ENCODE measurements around the gene GALP. TPM values are rescaled to one million over a fixed set of nuclear protein-coding genes. Genes with fewer than 3 reads are reported as not detected.
"Not testable (repeated sequence)": the region's sequence is repeated elsewhere in the genome, so short reads cannot be mapped to it uniquely, and the experiment has no call there.

GALP gene
- not detected in 2 replicates for total RNA-seq
- total RNA-seq (2013) = not detected
- not detected in 2 replicates for polyA plus RNA-seq
- not detected in 2 replicates for polyA minus RNA-seq

DNA sequence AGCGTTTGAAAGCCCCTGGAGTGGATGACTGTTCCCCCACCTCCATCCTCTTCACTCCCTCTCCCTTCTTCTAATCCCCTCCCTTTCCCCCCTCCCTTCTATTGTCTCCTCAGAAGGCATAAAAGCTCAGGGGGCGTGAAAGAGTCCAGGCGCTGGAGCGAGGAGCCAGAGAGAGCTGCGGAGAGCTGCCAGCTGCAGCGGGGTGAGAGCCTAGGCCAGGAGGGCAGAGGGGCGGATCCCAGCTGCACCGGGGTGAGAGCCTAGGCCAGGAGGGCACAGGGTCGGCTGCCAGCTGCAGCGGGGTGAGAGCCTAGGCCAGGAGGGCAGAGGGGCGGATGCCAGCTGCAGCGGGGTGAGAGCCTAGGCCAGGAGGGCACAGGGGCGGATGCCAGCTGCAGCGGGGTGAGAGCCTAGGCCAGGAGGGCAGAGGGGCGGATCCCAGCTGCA is at the start of gene GALP:
Gene GALP (plus strand): TSS at position 148 of the 447 bp plus-strand sequence. CDS start 1,101 bp downstream, outside the sequence.
- H3K9ac ChIP-seq (ENCODE audit: low read length); H3K36me3 ChIP-seq (replicated peaks in 1 of 2; ENCODE audit: control extremely low read depth in 1 of 2, control insufficient read depth in 1 of 2, extremely low read depth in 1 of 2, insufficient read depth in 2 of 2, low read length in 1 of 2); ATAC-seq (ENCODE audit: low read depth); H3K4me3 ChIP-seq (ENCODE audit: control extremely low read depth in 1 of 5, extremely low read depth in 1 of 5, insufficient read depth in 1 of 5, low read depth in 2 of 5, low read length in 4 of 5); POLR2A ChIA-PET; H3K4me2 ChIP-seq (replicated peaks; ENCODE audit: low read depth, low read length, poor library complexity, severe bottlenecking); H3K4me1 Mint-ChIP-seq; H3K79me2 ChIP-seq (ENCODE audit: control insufficient read depth, insufficient read depth, low read length); H3K4me3 Mint-ChIP-seq; H3K27me3 ChIP-seq (replicated peaks in 1 of 4; ENCODE audit: control extremely low read depth in 1 of 4, control insufficient read depth in 3 of 4, insufficient read depth in 4 of 4, low read length in 3 of 4); H3K9me3 Mint-ChIP-seq (ENCODE audit: insufficient read depth); H3K4me1 ChIP-seq (ENCODE audit: control insufficient read depth in 2 of 2, insufficient read depth in 2 of 2, low read length in 2 of 2); H3K27ac ChIP-seq (ENCODE audit: low read length in 2 of 2); H2AFZ ChIP-seq (ENCODE audit: insufficient read depth, low read depth, low read length, poor library complexity, severe bottlenecking); H4K20me1 ChIP-seq (ENCODE audit: control insufficient read depth, insufficient read depth, low read length, poor library complexity, severe bottlenecking); H3K9me3 ChIP-seq (ENCODE audit: control extremely low read depth in 1 of 3, control insufficient read depth in 2 of 3, insufficient read depth in 1 of 3, low read length in 2 of 3); H3K27ac Mint-ChIP-seq; DNase-seq; intact Hi-C loops (cut with micrococcal nuclease): not testable (repeated sequence)
- CTCF ChIA-PET = interaction anchor here (1.1 to 16.2 kb wide), 3 partner anchors 77 to 110 kb away, joined by 3 to 196 read pairs (median 4); no protein-coding TSS in a partner anchor
- peaks cover 12% of the 10 kb centered on the region for H3K27me3 Mint-ChIP-seq
- WGBS (ENCODE audit: insufficient coverage) = 79% methylated on average over 14 of the region's 15 CpGs

DNA sequence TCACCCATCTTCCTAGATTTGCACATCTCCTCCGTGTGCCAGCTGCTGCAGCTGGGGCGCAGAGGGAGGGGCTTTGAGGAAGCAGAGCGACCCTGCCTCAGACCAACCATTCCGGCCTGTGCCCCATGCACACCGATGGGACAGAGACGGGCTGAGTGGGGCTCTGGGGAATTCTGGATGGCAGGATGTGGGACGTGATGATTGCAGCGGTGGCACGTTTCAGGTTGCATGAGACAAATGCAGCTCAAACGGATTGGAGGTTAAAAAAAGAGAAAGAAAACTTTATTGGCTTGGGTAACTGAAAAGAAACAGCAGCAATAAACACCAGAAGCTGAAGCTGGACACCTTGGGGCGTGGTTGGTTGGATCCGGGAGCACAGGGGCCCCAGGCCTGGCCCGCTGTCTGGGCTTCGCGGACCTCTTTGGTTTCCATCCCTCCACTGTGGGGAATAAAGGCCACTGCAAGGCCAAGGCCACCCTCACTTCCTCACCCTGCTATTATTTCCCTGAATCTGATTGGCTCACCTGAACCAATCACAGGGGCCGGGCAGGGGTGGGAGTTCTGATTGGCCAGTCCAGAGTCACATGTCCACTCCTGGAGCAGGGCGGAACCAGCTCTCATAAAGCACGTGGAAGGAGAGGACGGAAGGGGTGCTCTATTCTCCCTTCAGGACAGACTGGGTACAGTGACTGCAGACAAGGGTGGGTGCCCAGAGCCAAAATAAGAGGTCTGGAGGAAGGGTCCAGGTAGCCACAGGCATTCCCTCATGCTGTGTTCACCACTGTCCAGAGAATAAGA is 48.6 kb upstream of the GALP start:
- ChIA-PET POLR2A (no interaction called here), CTCF (no interaction called here)
- WGBS (ENCODE audit: insufficient coverage) = 59% methylated on average over 16 of the region's 19 CpGs
- no peaks in the 10 kb centered on the region for H4K20me1 ChIP-seq (ENCODE audit: control insufficient read depth, insufficient read depth, low read length, poor library complexity, severe bottlenecking)
- no peak overlapping the region for H3K27ac ChIP-seq (ENCODE audit: low read length in 2 of 2)
- H3K4me3 Mint-ChIP-seq = no peak overlapping the region
- TF ChIP-seq, protein P1, sequence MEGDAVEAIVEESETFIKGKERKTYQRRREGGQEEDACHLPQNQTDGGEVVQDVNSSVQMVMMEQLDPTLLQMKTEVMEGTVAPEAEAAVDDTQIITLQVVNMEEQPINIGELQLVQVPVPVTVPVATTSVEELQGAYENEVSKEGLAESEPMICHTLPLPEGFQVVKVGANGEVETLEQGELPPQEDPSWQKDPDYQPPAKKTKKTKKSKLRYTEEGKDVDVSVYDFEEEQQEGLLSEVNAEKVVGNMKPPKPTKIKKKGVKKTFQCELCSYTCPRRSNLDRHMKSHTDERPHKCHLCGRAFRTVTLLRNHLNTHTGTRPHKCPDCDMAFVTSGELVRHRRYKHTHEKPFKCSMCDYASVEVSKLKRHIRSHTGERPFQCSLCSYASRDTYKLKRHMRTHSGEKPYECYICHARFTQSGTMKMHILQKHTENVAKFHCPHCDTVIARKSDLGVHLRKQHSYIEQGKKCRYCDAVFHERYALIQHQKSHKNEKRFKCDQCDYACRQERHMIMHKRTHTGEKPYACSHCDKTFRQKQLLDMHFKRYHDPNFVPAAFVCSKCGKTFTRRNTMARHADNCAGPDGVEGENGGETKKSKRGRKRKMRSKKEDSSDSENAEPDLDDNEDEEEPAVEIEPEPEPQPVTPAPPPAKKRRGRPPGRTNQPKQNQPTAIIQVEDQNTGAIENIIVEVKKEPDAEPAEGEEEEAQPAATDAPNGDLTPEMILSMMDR (IDR thresholded peaks at IDR 0.05) = no peak
- no peak for TF ChIP-seq EZH2 (IDR thresholded peaks at IDR 0.05; ENCODE audit: borderline replicate concordance, insufficient read depth, low read depth, low read length, poor library complexity, severe bottlenecking)
- H3K79me2 ChIP-seq (ENCODE audit: control insufficient read depth, insufficient read depth, low read length) = no peaks in the 10 kb centered on the region
- no peaks in the 10 kb centered on the region for H3K9me3 ChIP-seq (ENCODE audit: control extremely low read depth in 1 of 3, control insufficient read depth in 2 of 3, insufficient read depth in 1 of 3, low read length in 2 of 3)
- no peak for ATAC-seq (ENCODE audit: low read depth)
- H3K36me3 ChIP-seq (replicated peaks in 1 of 2; ENCODE audit: control extremely low read depth in 1 of 2, control insufficient read depth in 1 of 2, extremely low read depth in 1 of 2, insufficient read depth in 2 of 2, low read length in 1 of 2) = no peaks in the 10 kb centered on the region
- H3K9me3 Mint-ChIP-seq (ENCODE audit: insufficient read depth) = no peaks in the 10 kb centered on the region
- no peaks in the 10 kb centered on the region for H3K27me3 ChIP-seq (replicated peaks in 1 of 4; ENCODE audit: control extremely low read depth in 1 of 4, control insufficient read depth in 3 of 4, insufficient read depth in 4 of 4, low read length in 3 of 4)
- H3K9ac ChIP-seq (ENCODE audit: low read length) = no peak overlapping the region
- no peaks in the 10 kb centered on the region for H3K27me3 Mint-ChIP-seq
- intact Hi-C loops (cut with micrococcal nuclease) = no loop called here
- no peaks in the 10 kb centered on the region for H3K4me1 ChIP-seq (ENCODE audit: control insufficient read depth in 2 of 2, insufficient read depth in 2 of 2, low read length in 2 of 2)
- H3K27ac Mint-ChIP-seq = no peak overlapping the region
- H3K4me3 ChIP-seq (ENCODE audit: control extremely low read depth in 1 of 5, extremely low read depth in 1 of 5, insufficient read depth in 1 of 5, low read depth in 2 of 5, low read length in 4 of 5) = no peak overlapping the region
- peaks cover under 1% of the 10 kb centered on the region for H3K4me1 Mint-ChIP-seq
- no peak for DNase-seq
- no peak overlapping the region for H2AFZ ChIP-seq (ENCODE audit: insufficient read depth, low read depth, low read length, poor library complexity, severe bottlenecking)
- H3K4me2 ChIP-seq (replicated peaks; ENCODE audit: low read depth, low read length, poor library complexity, severe bottlenecking) = no peak overlapping the region
